Activated naive CD4-positive, alpha-beta T cell treated with anti-CD3 and anti-CD28 coated beads for 36 hours (primary cell): ENCODE results near the gene PITPNM2. TPM values are rescaled to one million over a fixed set of nuclear protein-coding genes. Genes with fewer than 3 reads are reported as not detected.
A peak's percentile ranks its signal among the peaks of the same experiment; 100 is the strongest.

ENCODE experiments used
- CTCF ChIA-PET: fragments of 350-600 bp; sonication (Branson Sonifier 250); formaldehyde crosslinking; loops from one replicate; lab custom pipeline; 2021; ENCODE audit warnings: antibody characterized with exemption; lab: Charles Lee
- DNase-seq: peaks from one replicate; pipeline ENCODE4 v3.0.0-alpha.2; 2020
- H3K27ac Mint-ChIP-seq: one replicate; pipeline ENCODE4 v1.8.0; 2021; ENCODE audit warnings: mild to moderate bottlenecking, mixed read lengths
- H3K27me3 Mint-ChIP-seq: one replicate; pipeline ENCODE4 v1.8.0; 2021; ENCODE audit warnings: low read depth, mixed read lengths
- H3K36me3 Mint-ChIP-seq: one replicate; pipeline ENCODE4 v1.8.0; 2021; ENCODE audit warnings: low read depth, mixed read lengths
- H3K4me1 Mint-ChIP-seq: one replicate; pipeline ENCODE4 v1.8.0; 2021; ENCODE audit warnings: low read depth, mixed read lengths
- H3K4me3 Mint-ChIP-seq: one replicate; pipeline ENCODE4 v1.8.0; 2021; ENCODE audit warnings: mild to moderate bottlenecking, moderate library complexity, mixed read lengths
- H3K9me3 Mint-ChIP-seq: one replicate; pipeline ENCODE4 v1.8.0; 2021; ENCODE audit warnings: mixed read lengths
- intact Hi-C: fragments of 100-400 bp; cut with micrococcal nuclease; formaldehyde crosslinking; loops from one replicate; pipeline ENCODE4 v1.15.1; 2023
- total RNA-seq, 2 experiments: library from RNA; stranded (reverse); gene quantifications; one replicate each; pipeline ENCODE4 v1.2.3, GENCODE V29; 2021

Gene PITPNM2
- total RNA-seq, 2 experiments from 2014 or later: 15.4 TPM

GRCh38 chr12:123131879-123132402, 18.9 kb downstream of the PITPNM2 start:
- Mint-ChIP-seq H3K27ac (peak overlapping the region; percentile 85), H3K4me1 (peaks cover 41% of the 10 kb centered on the region), H3K4me3 (peak overlapping the region; percentile 77), H3K36me3 (peaks cover 1% of the 10 kb centered on the region), H3K27me3 (no peaks in the 10 kb centered on the region), H3K9me3 (no peaks in the 10 kb centered on the region)
- CTCF ChIA-PET: no interaction called here
- intact Hi-C loops: loop anchor here (1.0 to 5.0 kb wide), 3 partner anchors 12 to 90 kb away; no protein-coding TSS in a partner anchor
- DNase-seq: peak; percentile 74

GRCh38 chr12:123131291-123131832, 19.5 kb downstream of the PITPNM2 start:
- H3K9me3 Mint-ChIP-seq: no peaks in the 10 kb centered on the region
- H3K4me3 Mint-ChIP-seq: peak overlapping the region; percentile 77
- no peak for DNase-seq
- H3K27ac Mint-ChIP-seq: peak overlapping the region; percentile 85
- H3K36me3 Mint-ChIP-seq: peaks cover 1% of the 10 kb centered on the region
- intact Hi-C loops: loop anchor here (5.0 kb wide), 1 partner anchor 89 kb away; no protein-coding TSS in a partner anchor
- no peaks in the 10 kb centered on the region for H3K27me3 Mint-ChIP-seq
- CTCF ChIA-PET: no interaction called here
- peaks cover 46% of the 10 kb centered on the region for H3K4me1 Mint-ChIP-seq

- CTCF ChIA-PET: interaction anchor here (0.7 kb wide), 1 partner anchor 85 kb away, joined by 3 read pairs; no protein-coding TSS in a partner anchor
- no peak for DNase-seq
- no peaks in the 10 kb centered on the region for H3K27me3 Mint-ChIP-seq
- no peak overlapping the region for H3K27ac Mint-ChIP-seq
- intact Hi-C loops: loop anchor here (5.0 kb wide), 1 partner anchor 87 kb away; no protein-coding TSS in a partner anchor
- H3K4me3 Mint-ChIP-seq: no peak overlapping the region
- no peaks in the 10 kb centered on the region for H3K9me3 Mint-ChIP-seq
- peaks cover 46% of the 10 kb centered on the region for H3K4me1 Mint-ChIP-seq
- no peaks in the 10 kb centered on the region for H3K36me3 Mint-ChIP-seq
These were observed 21.3 kb downstream of the PITPNM2 start for GRCh38 chr12:123129621-123130020.

- intact Hi-C loops: no loop called here
- no peak for DNase-seq
- CTCF ChIA-PET: no interaction called here
- no peak overlapping the region for H3K27ac Mint-ChIP-seq
- H3K27me3 Mint-ChIP-seq: no peaks in the 10 kb centered on the region
- H3K4me1 Mint-ChIP-seq: peaks cover 46% of the 10 kb centered on the region
- no peaks in the 10 kb centered on the region for H3K9me3 Mint-ChIP-seq
- H3K4me3 Mint-ChIP-seq: no peak overlapping the region
- no peaks in the 10 kb centered on the region for H3K36me3 Mint-ChIP-seq
These were observed 23.8 kb downstream of the PITPNM2 start for GRCh38 chr12:123127182-123127495.

GRCh38 chr12:123126294-123127181, 24.4 kb downstream of the PITPNM2 start:
- Mint-ChIP-seq H3K27ac (no peak overlapping the region), H3K4me1 (peaks cover 45% of the 10 kb centered on the region), H3K27me3 (no peaks in the 10 kb centered on the region), H3K9me3 (no peaks in the 10 kb centered on the region), H3K4me3 (no peak overlapping the region), H3K36me3 (no peaks in the 10 kb centered on the region)
- intact Hi-C loops: no loop called here
- CTCF ChIA-PET: no interaction called here
- DNase-seq: no peak

- peak; percentile 22 for DNase-seq
- H3K4me3 Mint-ChIP-seq: no peak overlapping the region
- H3K27ac Mint-ChIP-seq: peak overlapping the region; percentile 48
- intact Hi-C loops: no loop called here
- CTCF ChIA-PET: interaction anchor here (0.6 kb wide), 1 partner anchor 64 kb away, joined by 4 read pairs; no protein-coding TSS in a partner anchor
- H3K36me3 Mint-ChIP-seq: no peaks in the 10 kb centered on the region
- no peaks in the 10 kb centered on the region for H3K27me3 Mint-ChIP-seq
- no peaks in the 10 kb centered on the region for H3K9me3 Mint-ChIP-seq
- peaks cover 60% of the 10 kb centered on the region for H3K4me1 Mint-ChIP-seq
These were observed 28.3 kb downstream of the PITPNM2 start for GRCh38 chr12:123122626-123123025.

- Mint-ChIP-seq H3K4me3 (no peak overlapping the region), H3K36me3 (no peaks in the 10 kb centered on the region), H3K4me1 (peaks cover 62% of the 10 kb centered on the region), H3K27me3 (no peaks in the 10 kb centered on the region), H3K27ac (peak overlapping the region; percentile 48), H3K9me3 (no peaks in the 10 kb centered on the region)
- DNase-seq: no peak
- intact Hi-C loops: no loop called here
- CTCF ChIA-PET: interaction anchor here (1.4 to 1.9 kb wide), 3 partner anchors 15 to 79 kb away, joined by 4 to 6 read pairs (median 5); no protein-coding TSS in a partner anchor
These were observed 29.2 kb downstream of the PITPNM2 start for GRCh38 chr12:123121670-123122069.

- peak overlapping the region; percentile 68 for H3K27ac Mint-ChIP-seq
- CTCF ChIA-PET: interaction anchor here (0.5 to 1.9 kb wide), 8 partner anchors 14 to 78 kb away, joined by 3 to 6 read pairs (median 4); no protein-coding TSS in a partner anchor
- no peak overlapping the region for H3K4me3 Mint-ChIP-seq
- intact Hi-C loops: loop anchor here (1.0 kb wide), 4 partner anchors 12 to 113 kb away; partner anchors contain the start of genes MPHOSPH9 and MTRFR
- H3K9me3 Mint-ChIP-seq: no peaks in the 10 kb centered on the region
- peaks cover 65% of the 10 kb centered on the region for H3K4me1 Mint-ChIP-seq
- no peaks in the 10 kb centered on the region for H3K27me3 Mint-ChIP-seq
- peak; percentile 75 for DNase-seq
- H3K36me3 Mint-ChIP-seq: no peaks in the 10 kb centered on the region
These were observed 30.3 kb downstream of the PITPNM2 start for GRCh38 chr12:123120452-123121166.

GRCh38 chr12:123119808-123120207, 31.1 kb downstream of the PITPNM2 start:
- no peak overlapping the region for H3K4me3 Mint-ChIP-seq
- no peaks in the 10 kb centered on the region for H3K9me3 Mint-ChIP-seq
- no peaks in the 10 kb centered on the region for H3K27me3 Mint-ChIP-seq
- peak overlapping the region; percentile 68 for H3K27ac Mint-ChIP-seq
- no peaks in the 10 kb centered on the region for H3K36me3 Mint-ChIP-seq
- CTCF ChIA-PET: interaction anchor here (1.8 to 1.9 kb wide), 2 partner anchors 13 to 77 kb away, joined by 4 to 5 read pairs; no protein-coding TSS in a partner anchor
- intact Hi-C loops: loop anchor here (1.0 kb wide), 4 partner anchors 12 to 113 kb away; partner anchors contain the start of genes MPHOSPH9 and MTRFR
- peaks cover 73% of the 10 kb centered on the region for H3K4me1 Mint-ChIP-seq
- DNase-seq: peak; percentile 82

- intact Hi-C loops: no loop called here
- Mint-ChIP-seq H3K27me3 (no peaks in the 10 kb centered on the region), H3K4me3 (no peak overlapping the region), H3K9me3 (no peaks in the 10 kb centered on the region), H3K36me3 (no peaks in the 10 kb centered on the region), H3K27ac (no peak overlapping the region), H3K4me1 (peaks cover 83% of the 10 kb centered on the region)
- no peak for DNase-seq
- CTCF ChIA-PET: interaction anchor here (0.7 to 1.2 kb wide), 5 partner anchors 12 to 76 kb away, joined by 3 to 4 read pairs (median 3); no protein-coding TSS in a partner anchor
These were observed 32.4 kb downstream of the PITPNM2 start for GRCh38 chr12:123118497-123118896.

GRCh38 chr12:123115409-123116121, 35.3 kb downstream of the PITPNM2 start:
- Mint-ChIP-seq H3K36me3 (no peaks in the 10 kb centered on the region), H3K4me3 (peak overlapping the region; percentile 40), H3K9me3 (no peaks in the 10 kb centered on the region), H3K27me3 (no peaks in the 10 kb centered on the region), H3K4me1 (peaks cover 71% of the 10 kb centered on the region), H3K27ac (peak overlapping the region; percentile 68)
- peak; percentile 66 for DNase-seq
- CTCF ChIA-PET: interaction anchor here (0.7 to 2.1 kb wide), 2 partner anchors 33 to 40 kb away, joined by 3 to 9 read pairs; no protein-coding TSS in a partner anchor
- intact Hi-C loops: loop anchor here (1.0 kb wide), 1 partner anchor 39 kb away; no protein-coding TSS in a partner anchor
